ENCODE results near the gene IRF5. TPM values are rescaled to one million over a fixed set of nuclear protein-coding genes. Genes with fewer than 3 reads are reported as not detected.

IRF5 gene
- total and polyA plus RNA-seq, 2 donors = 10.0 to 14.0 TPM

- peak in 1 of 9 donors; percentile 22 for DNase-seq (ENCODE audit: low read depth in 6 of 9, low spot score in 9 of 9)
- Histone ChIP-seq H3K27me3 (ENCODE audit: control insufficient read depth in 2 of 2, insufficient read depth in 1 of 2, low read length in 1 of 2) (no peaks in the 10 kb centered on the region), H3K36me3 (ENCODE audit: control insufficient read depth in 2 of 2, insufficient read depth in 2 of 2, low read length in 1 of 2) (peaks cover 31 to 69% of the 10 kb centered on the region in 2 donors), H3K4me1 (ENCODE audit: control insufficient read depth in 2 of 2, insufficient read depth in 2 of 2, low read length in 2 of 2) (no peaks in the 10 kb centered on the region), H3K9me3 (ENCODE audit: control insufficient read depth in 2 of 2, insufficient read depth in 1 of 2, low read length in 1 of 2) (no peaks in the 10 kb centered on the region), H3K27ac (ENCODE audit: low read depth in 1 of 2, low read length in 1 of 2) (no peak overlapping the region), H3K4me3 (ENCODE audit: low read length in 2 of 2) (no peak overlapping the region)
- WGBS = 90% methylated on average over 1 of the region's 1 CpG
Measured at GRCh38 chr7:128963327-128963757, 25.6 kb downstream of the IRF5 start.

- Histone ChIP-seq H3K27ac (ENCODE audit: low read depth in 1 of 2, low read length in 1 of 2) (no peak overlapping the region), H3K4me1 (ENCODE audit: control insufficient read depth in 2 of 2, insufficient read depth in 2 of 2, low read length in 2 of 2) (no peaks in the 10 kb centered on the region), H3K4me3 (ENCODE audit: low read length in 2 of 2) (no peak overlapping the region), H3K9me3 (ENCODE audit: control insufficient read depth in 2 of 2, insufficient read depth in 1 of 2, low read length in 1 of 2) (no peaks in the 10 kb centered on the region), H3K36me3 (ENCODE audit: control insufficient read depth in 2 of 2, insufficient read depth in 2 of 2, low read length in 1 of 2) (peaks cover 48 to 83% of the 10 kb centered on the region in 2 donors), H3K27me3 (ENCODE audit: control insufficient read depth in 2 of 2, insufficient read depth in 1 of 2, low read length in 1 of 2) (no peaks in the 10 kb centered on the region)
- WGBS = 100% methylated on average over 1 of the region's 1 CpG
- no peak for DNase-seq (ENCODE audit: low read depth in 6 of 9, low spot score in 9 of 9)
Measured at GRCh38 chr7:128968624-128969023, 30.9 kb downstream of the IRF5 start.

- Histone ChIP-seq H3K4me1 (ENCODE audit: control insufficient read depth in 2 of 2, insufficient read depth in 2 of 2, low read length in 2 of 2) (no peaks in the 10 kb centered on the region), H3K9me3 (ENCODE audit: control insufficient read depth in 2 of 2, insufficient read depth in 1 of 2, low read length in 1 of 2) (no peaks in the 10 kb centered on the region), H3K4me3 (ENCODE audit: low read length in 2 of 2) (no peak overlapping the region), H3K27ac (ENCODE audit: low read depth in 1 of 2, low read length in 1 of 2) (no peak overlapping the region), H3K27me3 (ENCODE audit: control insufficient read depth in 2 of 2, insufficient read depth in 1 of 2, low read length in 1 of 2) (no peaks in the 10 kb centered on the region), H3K36me3 (ENCODE audit: control insufficient read depth in 2 of 2, insufficient read depth in 2 of 2, low read length in 1 of 2) (peaks cover 52 to 82% of the 10 kb centered on the region in 2 donors)
- DNase-seq (ENCODE audit: low read depth in 6 of 9, low spot score in 9 of 9) = no peak
- 90% methylated on average over 7 of the region's 7 CpGs for WGBS
Measured at GRCh38 chr7:128974241-128974934, 36.7 kb downstream of the IRF5 start.

- H3K36me3 ChIP-seq (ENCODE audit: control insufficient read depth in 2 of 2, insufficient read depth in 2 of 2, low read length in 1 of 2) = peaks cover 29 to 84% of the 10 kb centered on the region in 2 donors
- no peak overlapping the region for H3K27ac ChIP-seq (ENCODE audit: low read depth in 1 of 2, low read length in 1 of 2)
- no peak for DNase-seq (ENCODE audit: low read depth in 6 of 9, low spot score in 9 of 9)
Measured at GRCh38 chr7:128982105-128982504, 44.4 kb downstream of the IRF5 start.

GRCh38 chr7:128985660-128986059 lies 47.9 kb downstream of the IRF5 start:
- DNase-seq (ENCODE audit: low read depth in 6 of 9, low spot score in 9 of 9) = no peak
- no peaks in the 10 kb centered on the region for H3K27me3 ChIP-seq (ENCODE audit: control insufficient read depth in 2 of 2, insufficient read depth in 1 of 2, low read length in 1 of 2)
- no peaks in the 10 kb centered on the region for H3K4me1 ChIP-seq (ENCODE audit: control insufficient read depth in 2 of 2, insufficient read depth in 2 of 2, low read length in 2 of 2)
- no peak overlapping the region for H3K27ac ChIP-seq (ENCODE audit: low read depth in 1 of 2, low read length in 1 of 2)
- no peak overlapping the region for H3K4me3 ChIP-seq (ENCODE audit: low read length in 2 of 2)
- peaks cover 22 to 83% of the 10 kb centered on the region in 2 donors for H3K36me3 ChIP-seq (ENCODE audit: control insufficient read depth in 2 of 2, insufficient read depth in 2 of 2, low read length in 1 of 2)
- H3K9me3 ChIP-seq (ENCODE audit: control insufficient read depth in 2 of 2, insufficient read depth in 1 of 2, low read length in 1 of 2) = no peaks in the 10 kb centered on the region

More at GRCh38 chr7:128982105-128982504, 44.4 kb downstream of the IRF5 start:
- no peak overlapping the region for H3K4me3 ChIP-seq (ENCODE audit: low read length in 2 of 2)
- H3K27me3 ChIP-seq (ENCODE audit: control insufficient read depth in 2 of 2, insufficient read depth in 1 of 2, low read length in 1 of 2) = no peaks in the 10 kb centered on the region
- 97% methylated on average over 2 of the region's 2 CpGs for WGBS
- no peaks in the 10 kb centered on the region for H3K4me1 ChIP-seq (ENCODE audit: control insufficient read depth in 2 of 2, insufficient read depth in 2 of 2, low read length in 2 of 2)
- H3K9me3 ChIP-seq (ENCODE audit: control insufficient read depth in 2 of 2, insufficient read depth in 1 of 2, low read length in 1 of 2) = no peaks in the 10 kb centered on the region

GRCh38 chr7:128986609-128987008 lies 48.9 kb downstream of the IRF5 start:
- Histone ChIP-seq H3K36me3 (ENCODE audit: control insufficient read depth in 2 of 2, insufficient read depth in 2 of 2, low read length in 1 of 2) (peaks cover 22 to 84% of the 10 kb centered on the region in 2 donors), H3K9me3 (ENCODE audit: control insufficient read depth in 2 of 2, insufficient read depth in 1 of 2, low read length in 1 of 2) (no peaks in the 10 kb centered on the region), H3K4me1 (ENCODE audit: control insufficient read depth in 2 of 2, insufficient read depth in 2 of 2, low read length in 2 of 2) (no peaks in the 10 kb centered on the region), H3K27me3 (ENCODE audit: control insufficient read depth in 2 of 2, insufficient read depth in 1 of 2, low read length in 1 of 2) (no peaks in the 10 kb centered on the region), H3K4me3 (ENCODE audit: low read length in 2 of 2) (no peak overlapping the region), H3K27ac (ENCODE audit: low read depth in 1 of 2, low read length in 1 of 2) (no peak overlapping the region)
- DNase-seq (ENCODE audit: low read depth in 6 of 9, low spot score in 9 of 9) = no peak
- WGBS = 99% methylated on average over 3 of the region's 3 CpGs

- no peak overlapping the region for H3K27ac ChIP-seq (ENCODE audit: low read depth in 1 of 2, low read length in 1 of 2)
- peaks cover 16 to 78% of the 10 kb centered on the region in 2 donors for H3K36me3 ChIP-seq (ENCODE audit: control insufficient read depth in 2 of 2, insufficient read depth in 2 of 2, low read length in 1 of 2)
- no peaks in the 10 kb centered on the region for H3K4me1 ChIP-seq (ENCODE audit: control insufficient read depth in 2 of 2, insufficient read depth in 2 of 2, low read length in 2 of 2)
- DNase-seq (ENCODE audit: low read depth in 6 of 9, low spot score in 9 of 9) = no peak
- H3K9me3 ChIP-seq (ENCODE audit: control insufficient read depth in 2 of 2, insufficient read depth in 1 of 2, low read length in 1 of 2) = no peaks in the 10 kb centered on the region
- no peaks in the 10 kb centered on the region for H3K27me3 ChIP-seq (ENCODE audit: control insufficient read depth in 2 of 2, insufficient read depth in 1 of 2, low read length in 1 of 2)
- no peak overlapping the region for H3K4me3 ChIP-seq (ENCODE audit: low read length in 2 of 2)
Measured at GRCh38 chr7:128988372-128988771, 50.6 kb downstream of the IRF5 start.

GRCh38 chr7:128989961-128990360 lies 52.2 kb downstream of the IRF5 start:
- 88% methylated on average over 9 of the region's 9 CpGs for WGBS
- H3K27me3 ChIP-seq (ENCODE audit: control insufficient read depth in 2 of 2, insufficient read depth in 1 of 2, low read length in 1 of 2) = no peaks in the 10 kb centered on the region
- H3K4me3 ChIP-seq (ENCODE audit: low read length in 2 of 2) = no peak overlapping the region
- H3K4me1 ChIP-seq (ENCODE audit: control insufficient read depth in 2 of 2, insufficient read depth in 2 of 2, low read length in 2 of 2) = no peaks in the 10 kb centered on the region
- peaks cover 20 to 74% of the 10 kb centered on the region in 2 donors for H3K36me3 ChIP-seq (ENCODE audit: control insufficient read depth in 2 of 2, insufficient read depth in 2 of 2, low read length in 1 of 2)
- no peaks in the 10 kb centered on the region for H3K9me3 ChIP-seq (ENCODE audit: control insufficient read depth in 2 of 2, insufficient read depth in 1 of 2, low read length in 1 of 2)
- no peak overlapping the region for H3K27ac ChIP-seq (ENCODE audit: low read depth in 1 of 2, low read length in 1 of 2)
- DNase-seq (ENCODE audit: low read depth in 6 of 9, low spot score in 9 of 9) = no peak

GRCh38 chr7:128993419-128993818 lies 55.7 kb downstream of the IRF5 start:
- Histone ChIP-seq H3K27me3 (ENCODE audit: control insufficient read depth in 2 of 2, insufficient read depth in 1 of 2, low read length in 1 of 2) (no peaks in the 10 kb centered on the region), H3K9me3 (ENCODE audit: control insufficient read depth in 2 of 2, insufficient read depth in 1 of 2, low read length in 1 of 2) (no peaks in the 10 kb centered on the region), H3K36me3 (ENCODE audit: control insufficient read depth in 2 of 2, insufficient read depth in 2 of 2, low read length in 1 of 2) (peaks cover 20 to 70% of the 10 kb centered on the region in 2 donors), H3K4me1 (ENCODE audit: control insufficient read depth in 2 of 2, insufficient read depth in 2 of 2, low read length in 2 of 2) (no peaks in the 10 kb centered on the region), H3K4me3 (ENCODE audit: low read length in 2 of 2) (no peak overlapping the region), H3K27ac (ENCODE audit: low read depth in 1 of 2, low read length in 1 of 2) (no peak overlapping the region)
- 99% methylated on average over 2 of the region's 2 CpGs for WGBS
- no peak for DNase-seq (ENCODE audit: low read depth in 6 of 9, low spot score in 9 of 9)
